Left ventricle myocardium inferior (tissue), 1 donor: ENCODE measurements around the gene GLI2. TPM values are rescaled to one million over a fixed set of nuclear protein-coding genes. Genes with fewer than 3 reads are reported as not detected.

Source experiments
- DNase-seq: peaks from one replicate; pipeline ENCODE4 v3.0.0-alpha.2; 2020
- H3K27ac ChIP-seq: fragments of 200-600 bp; replicated peaks from 2 replicates; pipeline ENCODE4 v1.8.0; 2021
- H3K27me3 ChIP-seq: fragments of 200-600 bp; 2 replicates; pipeline ENCODE4 v1.8.0; 2021; ENCODE audit warnings: low read depth
- H3K36me3 ChIP-seq: fragments of 200-600 bp; 2 replicates; pipeline ENCODE4 v1.8.0; 2021
- H3K4me1 ChIP-seq: fragments of 200-600 bp; 2 replicates; pipeline ENCODE4 v1.8.0; 2021
- H3K4me3 ChIP-seq: fragments of 200-600 bp; 2 replicates; pipeline ENCODE4 v1.8.0; 2021; ENCODE audit warnings: mild to moderate bottlenecking, moderate library complexity
- H3K9me3 ChIP-seq: fragments of 200-600 bp; replicated peaks from 2 replicates; pipeline ENCODE4 v1.8.0; 2021
- intact Hi-C: fragments of 100-400 bp; cut with micrococcal nuclease; formaldehyde crosslinking; loops from one replicate; pipeline ENCODE4 v1.11.0; 2022
- total RNA-seq: library from RNA; stranded (reverse); fragmentation: NEBNext Ultra II Directional; extraction: Animal tissue kit (Norgen Biotek cat#: 25700); gene quantifications from one replicate; pipeline ENCODE4 v1.2.1, GENCODE V29; 2021
- TF ChIP-seq, protein P1 (sequence below): fragments of 200-600 bp; IDR thresholded peaks from 2 replicates; pipeline ENCODE4 v1.8.0; 2021; ENCODE audit warnings: antibody characterized with exemption, mild to moderate bottlenecking, borderline replicate concordance
- donor health status: DM: no; HTN: yes; CAD: no; lungs with severe emphysema.

Gene GLI2
- total RNA-seq, 1 donor from 2014 or later, result 2.4 TPM

DNA sequence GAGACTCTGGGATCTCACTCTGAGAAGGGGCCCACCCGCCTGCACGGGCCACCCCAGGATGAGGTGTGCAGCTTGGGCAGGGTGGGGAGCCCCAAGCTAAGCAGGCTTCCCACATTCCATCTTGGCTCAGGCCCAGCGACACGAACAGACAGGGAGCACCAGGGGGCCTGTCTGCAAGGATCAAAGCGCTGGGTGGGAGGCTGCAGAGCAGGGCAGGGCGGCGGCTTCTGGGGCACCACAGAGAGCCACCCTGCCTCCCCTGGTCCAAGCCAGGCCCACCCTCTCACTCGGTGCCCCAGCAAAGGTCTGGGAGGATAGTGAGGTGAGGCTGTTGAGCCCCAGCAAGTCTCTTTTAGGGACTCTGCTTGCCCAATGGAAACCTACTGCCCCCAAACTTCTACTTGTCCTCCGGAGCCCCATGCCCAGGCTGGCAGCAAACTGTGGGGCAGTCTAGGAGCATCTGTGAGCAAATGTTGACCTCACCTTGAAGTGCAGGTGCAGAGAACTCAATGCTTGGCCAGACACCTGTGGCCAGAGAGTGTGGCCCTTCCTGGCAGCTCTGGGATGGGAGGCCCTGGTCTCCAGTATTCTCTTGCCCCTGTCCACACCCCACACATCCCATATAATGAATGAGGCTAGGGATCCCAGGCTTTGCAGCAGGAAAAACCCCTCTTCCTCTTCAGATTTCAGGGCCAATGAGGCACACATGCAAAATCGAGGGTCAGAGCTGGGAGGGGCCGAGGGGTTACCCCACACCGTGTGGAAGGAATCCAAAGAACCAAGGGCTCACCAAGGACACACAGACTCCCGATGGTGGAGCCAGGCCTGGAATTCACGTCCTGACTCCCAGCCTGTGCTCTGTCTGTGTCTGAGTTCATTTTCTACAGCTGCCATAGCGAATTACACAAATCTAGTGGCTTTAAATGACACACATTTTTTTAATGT lies 18.8 kb upstream of the GLI2 start:
- no peaks in the 10 kb centered on the region for H3K9me3 ChIP-seq
- no peak overlapping the region for H3K4me3 ChIP-seq
- intact Hi-C loops, result no loop called here
- H3K36me3 ChIP-seq, result no peaks in the 10 kb centered on the region
- peaks cover 10% of the 10 kb centered on the region for H3K4me1 ChIP-seq
- TF ChIP-seq, protein P1, sequence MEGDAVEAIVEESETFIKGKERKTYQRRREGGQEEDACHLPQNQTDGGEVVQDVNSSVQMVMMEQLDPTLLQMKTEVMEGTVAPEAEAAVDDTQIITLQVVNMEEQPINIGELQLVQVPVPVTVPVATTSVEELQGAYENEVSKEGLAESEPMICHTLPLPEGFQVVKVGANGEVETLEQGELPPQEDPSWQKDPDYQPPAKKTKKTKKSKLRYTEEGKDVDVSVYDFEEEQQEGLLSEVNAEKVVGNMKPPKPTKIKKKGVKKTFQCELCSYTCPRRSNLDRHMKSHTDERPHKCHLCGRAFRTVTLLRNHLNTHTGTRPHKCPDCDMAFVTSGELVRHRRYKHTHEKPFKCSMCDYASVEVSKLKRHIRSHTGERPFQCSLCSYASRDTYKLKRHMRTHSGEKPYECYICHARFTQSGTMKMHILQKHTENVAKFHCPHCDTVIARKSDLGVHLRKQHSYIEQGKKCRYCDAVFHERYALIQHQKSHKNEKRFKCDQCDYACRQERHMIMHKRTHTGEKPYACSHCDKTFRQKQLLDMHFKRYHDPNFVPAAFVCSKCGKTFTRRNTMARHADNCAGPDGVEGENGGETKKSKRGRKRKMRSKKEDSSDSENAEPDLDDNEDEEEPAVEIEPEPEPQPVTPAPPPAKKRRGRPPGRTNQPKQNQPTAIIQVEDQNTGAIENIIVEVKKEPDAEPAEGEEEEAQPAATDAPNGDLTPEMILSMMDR, result no peak
- H3K27ac ChIP-seq, result no peak overlapping the region
- peaks cover 33% of the 10 kb centered on the region for H3K27me3 ChIP-seq
- DNase-seq, result no peak

DNA sequence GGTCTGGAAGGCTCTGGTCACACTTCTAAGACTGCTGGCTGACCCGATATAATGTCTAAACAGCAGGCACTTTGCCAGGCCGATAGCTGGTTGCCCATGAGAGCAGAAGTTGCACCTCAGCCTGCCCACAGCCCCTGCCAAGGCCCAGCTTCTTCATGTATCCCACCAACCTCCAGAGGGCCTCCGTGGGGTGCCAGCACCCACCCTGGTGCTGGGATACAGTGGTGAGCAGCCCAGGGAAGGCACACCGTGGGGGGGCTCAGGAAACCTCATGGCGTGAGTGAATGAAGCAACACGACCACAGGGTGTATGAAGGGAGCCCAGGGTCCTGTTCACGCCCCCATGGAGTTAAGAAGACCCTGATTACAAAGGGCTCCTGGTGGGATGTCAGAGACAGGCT lies 16.2 kb upstream of the GLI2 start:
- intact Hi-C loops, result no loop called here
- Histone ChIP-seq H3K4me3 (no peak overlapping the region), H3K36me3 (no peaks in the 10 kb centered on the region), H3K27me3 (peaks cover 7% of the 10 kb centered on the region), H3K4me1 (peaks cover 24% of the 10 kb centered on the region), H3K9me3 (peaks cover under 1% of the 10 kb centered on the region), H3K27ac (no peak overlapping the region)
- no peak for DNase-seq
- TF ChIP-seq, protein P1, result no peak

DNA sequence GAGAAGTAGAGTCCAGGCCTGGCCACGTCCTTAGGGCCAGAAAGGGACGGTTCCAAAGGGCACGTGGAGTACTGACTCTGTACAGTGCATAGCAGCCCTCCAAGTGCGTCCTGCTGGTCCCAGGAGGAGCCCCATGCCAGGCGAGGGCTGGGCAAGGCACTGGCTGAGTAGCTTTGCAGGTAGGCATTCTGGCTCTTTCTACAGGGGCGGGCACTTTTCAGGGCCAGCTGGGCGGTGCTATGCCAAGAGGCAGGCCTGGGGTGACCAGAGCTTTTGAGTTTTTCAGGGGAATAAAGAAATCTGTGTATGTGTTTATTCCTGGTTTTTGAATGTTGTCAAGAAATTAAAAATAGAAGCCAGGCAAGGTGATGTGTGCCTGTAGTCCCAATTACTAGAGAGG lies 15.4 kb upstream of the GLI2 start:
- Histone ChIP-seq H3K9me3 (peaks cover 7% of the 10 kb centered on the region), H3K4me1 (peaks cover 22% of the 10 kb centered on the region), H3K27me3 (peaks cover 7% of the 10 kb centered on the region), H3K36me3 (no peaks in the 10 kb centered on the region), H3K27ac (no peak overlapping the region), H3K4me3 (no peak overlapping the region)
- intact Hi-C loops, result no loop called here
- TF ChIP-seq, protein P1, result no peak
- no peak for DNase-seq

DNA sequence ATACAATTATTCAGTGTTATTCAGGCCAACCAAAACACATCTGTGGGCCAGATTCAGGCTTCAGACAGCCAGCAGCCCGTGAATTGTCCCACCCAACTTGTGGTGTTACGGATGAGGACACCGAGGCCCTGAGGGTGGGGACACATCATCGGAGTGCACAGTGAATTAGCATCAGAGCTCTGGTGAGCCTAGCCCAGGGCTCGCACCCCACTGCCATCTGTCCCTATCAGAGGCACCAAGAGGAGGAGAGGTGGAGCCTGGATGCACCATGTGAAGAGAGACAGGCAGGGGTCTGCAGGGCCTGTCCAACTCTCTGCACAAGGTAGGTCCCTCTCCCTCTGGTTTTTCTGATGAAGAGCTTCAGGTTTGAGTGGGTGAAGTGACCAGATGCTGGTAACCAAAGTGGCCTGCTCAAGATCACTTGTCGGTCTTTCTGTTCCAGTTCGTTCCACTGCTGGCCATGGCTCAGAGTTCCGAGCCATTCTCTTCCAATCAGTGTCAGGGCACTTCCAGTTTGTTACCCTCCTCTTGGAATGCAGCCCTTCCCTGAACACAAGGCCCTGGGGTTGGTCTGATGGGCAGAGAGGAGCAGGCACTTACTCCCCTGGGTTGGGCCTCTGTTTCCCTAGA lies 14.8 kb upstream of the GLI2 start:
- no peak for DNase-seq
- H3K4me3 ChIP-seq, result no peak overlapping the region
- H3K36me3 ChIP-seq, result no peaks in the 10 kb centered on the region
- no peak overlapping the region for H3K27ac ChIP-seq
- intact Hi-C loops, result no loop called here
- H3K9me3 ChIP-seq, result peaks cover 13% of the 10 kb centered on the region
- TF ChIP-seq, protein P1, result no peak
- peaks cover 17% of the 10 kb centered on the region for H3K4me1 ChIP-seq
- H3K27me3 ChIP-seq, result peaks cover 10% of the 10 kb centered on the region

DNA sequence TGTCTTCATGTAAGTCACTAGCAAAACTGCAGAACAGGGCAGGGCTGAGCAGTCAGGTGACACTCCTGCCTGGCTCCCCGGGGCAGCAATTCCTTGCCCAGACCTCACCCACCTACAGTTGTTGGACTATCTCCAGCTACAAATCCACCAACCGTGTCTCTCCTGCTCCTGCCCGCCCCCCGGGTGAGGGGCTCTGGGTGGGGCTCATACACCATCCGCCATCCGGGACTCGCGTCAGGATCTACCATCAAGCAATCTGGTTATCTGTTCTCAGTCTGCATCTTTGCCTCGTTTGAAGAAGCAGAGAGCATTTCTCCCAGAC lies 13.5 kb upstream of the GLI2 start:
- Histone ChIP-seq H3K9me3 (peaks cover 27% of the 10 kb centered on the region), H3K27me3 (peaks cover 12% of the 10 kb centered on the region), H3K36me3 (no peaks in the 10 kb centered on the region), H3K4me1 (peaks cover 17% of the 10 kb centered on the region), H3K4me3 (no peak overlapping the region), H3K27ac (no peak overlapping the region)
- TF ChIP-seq, protein P1, result no peak
- DNase-seq, result no peak
- intact Hi-C loops, result no loop called here
